Stimulated activated naive CD8-positive, alpha-beta T cell treated with anti-CD3 and anti-CD28 coated beads, Interleukin-15, amount 100 ng/mL, for 72 hours (primary cell): Measurements from ENCODE around the gene CA6.
A peak's percentile ranks its signal among the peaks of the same experiment; 100 is the strongest.
"Not testable (repeated sequence)": the region's sequence is repeated elsewhere in the genome, so short reads cannot be mapped to it uniquely, and the experiment has no call there.

Experiments
- ATAC-seq: fragments of 150-1000 bp; cut with Tn5 transposase; 2 replicates; pipeline ENCODE4 v1.10.0; 2021; ENCODE audit warnings: mild to moderate bottlenecking, moderate library complexity
- DNase-seq, 2 donors: peaks; one replicate each; pipeline ENCODE4 v3.0.0; 2021 to 2022
- H3K27ac Mint-ChIP-seq, 2 donors: one replicate each; pipeline ENCODE4 v1.8.0; 2022; ENCODE audit warnings: mild to moderate bottlenecking in 2 of 2, mixed read lengths in 2 of 2, moderate library complexity in 2 of 2
- H3K27me3 Mint-ChIP-seq: one replicate; pipeline ENCODE4 v1.8.0; 2022; ENCODE audit warnings: mixed read lengths
- H3K4me1 Mint-ChIP-seq: one replicate; pipeline ENCODE4 v1.8.0; 2022; ENCODE audit warnings: mild to moderate bottlenecking, mixed read lengths
- H3K4me3 Mint-ChIP-seq, 2 donors: one replicate each; pipeline ENCODE4 v1.8.0; 2022; ENCODE audit warnings: mild to moderate bottlenecking in 2 of 2, mixed read lengths in 2 of 2, moderate library complexity in 1 of 2
- H3K9me3 Mint-ChIP-seq, 2 donors: one replicate each; pipeline ENCODE4 v1.8.0; 2022; ENCODE audit warnings: mixed read lengths in 2 of 2

Gene CA6

DNA sequence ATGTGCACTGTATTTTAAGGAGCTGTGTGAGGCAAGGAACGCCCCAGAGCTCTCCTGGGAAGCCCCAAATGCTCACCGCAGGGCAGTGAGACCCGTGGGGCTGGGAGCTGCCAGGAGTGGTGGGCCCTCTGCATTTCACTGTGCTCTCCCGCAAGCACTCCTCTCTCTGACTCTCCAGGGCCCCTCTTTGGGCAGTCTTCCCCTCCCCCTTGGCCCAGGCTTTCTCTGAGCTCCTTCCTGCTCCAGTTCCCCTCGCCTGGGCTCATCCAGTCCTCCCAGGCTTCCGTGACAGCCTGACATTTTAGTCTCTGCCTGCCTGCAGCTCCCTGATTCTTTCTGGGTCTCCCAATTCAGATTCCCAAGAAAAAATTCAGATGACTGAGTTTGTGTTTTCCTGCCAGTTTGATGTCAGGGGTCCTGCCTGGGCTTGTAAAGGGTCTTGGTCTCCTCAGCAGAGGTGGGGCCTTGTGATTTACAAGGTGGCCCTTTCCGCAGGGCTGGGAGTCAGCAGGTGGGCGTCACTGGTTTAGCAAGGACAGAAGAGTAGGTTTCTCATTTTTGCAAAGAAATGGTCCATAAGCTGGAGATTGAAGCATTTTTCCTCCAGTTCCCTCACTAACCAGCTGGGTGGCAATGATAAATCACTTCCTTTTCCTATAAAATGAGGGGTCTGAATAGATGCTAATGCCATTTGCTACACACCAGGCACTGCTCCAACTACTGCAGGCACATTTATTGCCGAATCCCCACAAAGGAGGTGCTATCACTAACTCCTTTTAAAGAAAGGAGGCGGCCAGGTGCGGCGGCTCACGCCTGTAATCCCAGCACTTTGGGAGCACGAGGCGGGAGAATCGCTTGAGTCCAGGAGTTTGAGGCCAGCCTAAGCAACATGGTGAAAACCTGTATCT, 1.9 kb upstream of the CA6 start:
- Mint-ChIP-seq H3K27me3 (no peaks in the 10 kb centered on the region), H3K9me3 (no peaks in the 10 kb centered on the region), H3K27ac (peak overlapping the region; percentile 95), H3K4me3 (peak overlapping the region; percentile 81 to 87), H3K4me1 (peaks cover 99% of the 10 kb centered on the region)
- ATAC-seq (peak; percentile 36), DNase-seq (peak in 1 of 2 donors; percentile 35)

- Mint-ChIP-seq H3K4me3 (peak overlapping the region; percentile 77 to 81), H3K27ac (peak overlapping the region; percentile 97 to 100), H3K9me3 (no peaks in the 10 kb centered on the region), H3K4me1 (peaks cover 94% of the 10 kb centered on the region), H3K27me3 (no peaks in the 10 kb centered on the region)
- ATAC-seq (no peak), DNase-seq (no peak)
Measured at GRCh38 chr1:8947127-8947691, 1.5 kb downstream of the CA6 start.

GRCh38 chr1:8950309-8950708, 4.6 kb downstream of the CA6 start:
- Mint-ChIP-seq H3K4me3 (no peak overlapping the region), H3K27me3 (no peaks in the 10 kb centered on the region), H3K27ac (no peak overlapping the region), H3K9me3 (no peaks in the 10 kb centered on the region), H3K4me1 (peaks cover 82% of the 10 kb centered on the region)
- DNase-seq = no peak
- ATAC-seq = no peak

- H3K4me3 Mint-ChIP-seq = no peak overlapping the region
- no peaks in the 10 kb centered on the region for H3K9me3 Mint-ChIP-seq
- no peak for ATAC-seq
- no peaks in the 10 kb centered on the region for H3K27me3 Mint-ChIP-seq
- no peak for DNase-seq
- peak overlapping the region; percentile 19 to 48 for H3K27ac Mint-ChIP-seq
- H3K4me1 Mint-ChIP-seq = peaks cover 82% of the 10 kb centered on the region
Measured at GRCh38 chr1:8951231-8951630, 5.6 kb downstream of the CA6 start.

DNA sequence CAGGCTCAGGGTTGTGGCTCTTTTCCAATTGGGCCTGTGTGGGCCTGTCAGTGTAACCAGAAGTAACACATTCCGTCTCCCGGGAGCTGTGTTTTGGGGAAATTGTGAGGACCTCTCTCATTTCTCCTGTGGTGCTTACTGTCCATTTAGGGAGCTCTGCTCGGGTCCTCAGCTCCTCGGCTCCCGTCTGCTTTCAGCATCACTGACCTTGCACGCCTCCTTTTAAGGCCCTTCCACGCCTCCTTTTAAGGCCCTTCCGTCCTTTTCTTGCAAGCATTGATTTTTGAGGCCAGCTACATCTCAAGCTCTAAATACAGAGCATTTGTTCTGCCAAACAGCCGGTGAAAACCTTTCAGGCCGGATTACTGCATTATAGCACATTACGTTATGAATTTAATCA, 9.7 kb downstream of the CA6 start:
- no peak for DNase-seq
- Mint-ChIP-seq H3K27ac (no peak overlapping the region), H3K4me3 (no peak overlapping the region), H3K9me3 (peaks cover 0 to 10% of the 10 kb centered on the region in 2 donors), H3K4me1 (peaks cover 78% of the 10 kb centered on the region), H3K27me3 (no peaks in the 10 kb centered on the region)
- no peak for ATAC-seq

GRCh38 chr1:8956461-8957349, 11.0 kb downstream of the CA6 start:
- Mint-ChIP-seq H3K27ac (peak overlapping the region; percentile 77 to 86), H3K27me3 (no peaks in the 10 kb centered on the region), H3K9me3 (peaks cover 0 to 15% of the 10 kb centered on the region in 2 donors), H3K4me1 (peaks cover 80% of the 10 kb centered on the region), H3K4me3 (no peak overlapping the region)
- DNase-seq (no peak), ATAC-seq (peak; percentile 41)

DNA sequence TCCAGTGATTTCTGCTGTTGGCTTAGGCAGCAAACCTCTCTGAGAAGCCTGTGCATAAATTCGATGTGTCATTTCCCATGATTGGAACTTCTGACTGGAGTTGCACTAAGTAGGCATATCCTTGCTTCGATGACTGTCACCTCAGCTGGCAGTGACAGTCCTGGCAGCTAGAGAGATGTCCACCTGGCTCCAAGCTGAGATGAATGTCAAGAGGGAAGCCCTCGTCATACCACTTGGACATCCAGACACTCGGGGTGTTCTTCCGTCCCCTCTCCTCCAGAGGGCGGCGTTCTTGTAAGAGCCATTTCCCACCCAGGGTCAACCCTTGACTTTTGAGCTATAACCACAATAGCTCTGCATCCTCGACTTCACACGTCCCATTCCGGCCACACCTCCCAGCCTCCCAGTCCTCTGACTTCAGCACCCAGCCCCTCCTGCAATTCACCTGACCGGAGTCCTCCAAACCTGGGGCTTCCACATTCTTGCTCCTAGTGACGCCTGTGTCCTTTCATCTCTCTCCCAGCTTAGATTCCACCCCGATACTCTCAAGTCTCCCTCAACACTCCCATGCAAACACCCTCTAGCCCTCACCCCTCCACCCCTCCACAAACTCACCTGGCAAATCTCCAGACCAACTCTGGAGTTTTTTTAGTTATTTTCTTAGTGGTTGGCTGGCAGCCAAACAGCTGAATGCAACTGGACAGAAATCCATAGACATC, 17.3 kb downstream of the CA6 start:
- H3K4me3 Mint-ChIP-seq = peak overlapping the region; percentile 75 to 89
- H3K9me3 Mint-ChIP-seq = peaks cover 0 to 15% of the 10 kb centered on the region in 2 donors
- no peaks in the 10 kb centered on the region for H3K27me3 Mint-ChIP-seq
- H3K27ac Mint-ChIP-seq = peak overlapping the region; percentile 54 to 86
- ATAC-seq = peak; percentile 60
- H3K4me1 Mint-ChIP-seq = peaks cover 94% of the 10 kb centered on the region
- DNase-seq = peak; percentile 67 to 78

DNA sequence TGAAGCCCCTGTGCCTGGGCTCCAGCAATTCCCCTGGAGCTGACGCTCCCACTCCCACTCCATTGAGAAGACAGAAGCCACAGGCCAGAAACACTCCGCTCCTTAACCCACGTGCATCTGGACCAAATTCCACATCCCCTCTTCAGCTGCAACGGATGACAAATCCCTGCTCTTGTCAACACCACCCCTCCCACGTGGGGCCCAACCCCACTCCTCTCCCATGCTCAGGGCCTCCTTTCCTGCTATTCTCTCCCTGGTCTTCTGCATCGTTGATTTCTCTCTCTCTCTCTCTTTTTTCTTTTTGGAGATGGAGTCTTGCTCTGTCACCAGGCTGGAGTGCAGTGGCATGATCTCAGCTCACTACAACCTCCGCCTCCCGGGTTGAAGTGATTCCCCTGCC, 18.3 kb downstream of the CA6 start:
- no peaks in the 10 kb centered on the region for H3K27me3 Mint-ChIP-seq
- H3K9me3 Mint-ChIP-seq = peaks cover 0 to 10% of the 10 kb centered on the region in 2 donors
- ATAC-seq = no peak
- H3K27ac Mint-ChIP-seq = peak overlapping the region in 1 of 2 donors; percentile 95
- H3K4me1 Mint-ChIP-seq = peaks cover 84% of the 10 kb centered on the region
- DNase-seq = no peak
- H3K4me3 Mint-ChIP-seq = peak overlapping the region; percentile 75 to 89

- Mint-ChIP-seq H3K4me1 (peaks cover 72% of the 10 kb centered on the region), H3K4me3 (peak overlapping the region; percentile 75 to 89), H3K27me3 (no peaks in the 10 kb centered on the region), H3K27ac (peak overlapping the region; percentile 95 to 98), H3K9me3 (peaks cover 0 to 6% of the 10 kb centered on the region in 2 donors)
- ATAC-seq (peak; percentile 45), DNase-seq (peak in 1 of 2 donors; percentile 50)
Measured at GRCh38 chr1:8965121-8965820, 19.6 kb downstream of the CA6 start.

DNA sequence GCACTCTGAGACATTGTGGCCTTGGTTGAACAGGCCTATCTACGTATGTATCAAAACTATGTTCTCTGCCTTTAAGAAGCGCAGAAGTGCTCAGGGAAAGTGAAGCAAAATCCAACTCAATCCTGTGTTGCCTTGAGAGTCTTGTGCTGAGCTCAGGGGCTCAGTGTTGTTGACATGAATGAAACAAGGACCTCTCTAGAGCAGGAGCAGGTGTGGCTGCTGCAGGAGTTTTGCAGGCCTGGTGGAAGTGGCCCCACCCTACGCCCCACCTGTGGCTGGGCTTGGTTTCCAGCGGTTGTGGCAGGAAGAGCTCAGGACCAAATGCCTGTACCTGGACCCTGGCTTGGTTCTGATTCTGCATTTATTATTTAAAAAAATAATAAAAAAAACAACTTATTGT, 20.9 kb downstream of the CA6 start:
- Mint-ChIP-seq H3K9me3 (no peaks in the 10 kb centered on the region), H3K27ac (peak overlapping the region; percentile 85 to 87), H3K4me3 (peak overlapping the region; percentile 65 to 89), H3K27me3 (no peaks in the 10 kb centered on the region), H3K4me1 (peaks cover 69% of the 10 kb centered on the region)
- DNase-seq (no peak), ATAC-seq (no peak)

DNA sequence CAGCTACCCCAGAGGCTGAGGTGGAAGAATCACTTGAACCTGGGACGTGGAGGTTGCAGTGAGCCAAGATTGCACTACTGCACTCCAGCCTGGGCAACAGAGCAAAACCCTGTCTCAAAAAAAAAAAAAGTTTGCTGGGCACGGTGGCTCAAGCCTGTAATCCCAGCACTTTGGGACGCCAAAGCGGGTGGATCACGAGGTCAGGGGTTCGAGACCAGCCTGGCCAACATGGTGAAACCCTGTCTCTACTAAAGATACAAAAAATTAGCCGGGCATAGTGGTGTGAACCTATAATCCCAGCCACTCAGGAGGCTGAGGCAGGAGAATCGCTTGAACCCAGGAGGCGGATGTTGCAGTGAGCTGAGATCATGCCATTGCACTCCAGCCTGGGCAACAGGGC, 23.2 kb downstream of the CA6 start:
- Mint-ChIP-seq H3K27ac (peak overlapping the region; percentile 90 to 99), H3K4me1 (peaks cover 68% of the 10 kb centered on the region), H3K4me3 (peak overlapping the region; percentile 97)
- not testable (repeated sequence) for ATAC-seq, H3K27me3 Mint-ChIP-seq, H3K9me3 Mint-ChIP-seq
- DNase-seq = peak in 1 of 2 donors; percentile 60

DNA sequence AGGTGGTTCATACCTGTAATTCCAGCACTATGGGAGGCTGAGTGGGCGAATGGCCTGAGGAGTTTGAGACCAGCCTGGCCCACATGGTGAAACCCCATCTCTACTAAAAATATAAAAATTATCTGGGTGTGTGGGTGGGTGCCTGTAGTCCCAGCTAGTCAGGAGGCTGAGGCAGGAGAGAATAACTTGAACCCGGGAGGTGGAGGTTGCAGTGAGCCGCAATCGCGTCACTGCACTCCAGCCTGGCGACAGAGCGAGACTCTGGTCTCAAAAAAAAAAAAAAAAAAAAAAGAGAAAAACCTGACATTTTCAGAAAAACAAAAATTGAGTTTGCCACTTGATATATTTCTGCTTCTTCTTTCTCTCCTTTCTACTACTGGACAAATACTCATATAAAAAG, 24.3 kb downstream of the CA6 start:
- H3K27ac Mint-ChIP-seq = peak overlapping the region; percentile 90 to 99
- peak overlapping the region; percentile 97 for H3K4me3 Mint-ChIP-seq

DNA sequence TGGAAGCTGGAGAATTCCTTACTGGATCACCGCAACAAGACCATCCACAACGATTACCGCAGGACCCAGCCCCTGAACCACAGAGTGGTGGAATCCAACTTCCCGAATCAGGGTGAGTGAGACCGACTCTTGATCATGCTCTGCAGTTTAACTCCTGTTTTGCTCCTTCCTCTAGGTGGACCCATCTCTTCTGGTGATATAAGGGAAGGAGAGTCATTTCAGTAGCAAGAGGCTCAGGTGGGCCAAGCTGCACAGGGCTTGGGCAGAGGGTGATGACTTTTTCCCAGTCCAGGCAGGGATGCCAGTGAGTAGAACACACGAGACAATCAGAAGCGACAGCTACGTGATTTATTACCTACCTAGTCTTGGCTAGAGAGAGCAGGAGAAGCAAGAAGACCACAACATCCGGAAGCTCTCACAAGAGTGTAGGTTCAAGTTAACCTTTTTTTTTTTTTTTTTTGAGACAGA, 25.2 kb downstream of the CA6 start:
- H3K27me3 Mint-ChIP-seq = no peaks in the 10 kb centered on the region
- DNase-seq (peak; percentile 71 to 84), ATAC-seq (peak; percentile 93)
- peak overlapping the region; percentile 98 to 99 for H3K27ac Mint-ChIP-seq
- H3K9me3 Mint-ChIP-seq = no peaks in the 10 kb centered on the region
- H3K4me3 Mint-ChIP-seq = peak overlapping the region; percentile 97
- peaks cover 58% of the 10 kb centered on the region for H3K4me1 Mint-ChIP-seq

More for the DNA sequence above, 24.3 kb downstream of the CA6 start:
- peaks cover 68% of the 10 kb centered on the region for H3K4me1 Mint-ChIP-seq
- H3K27me3 Mint-ChIP-seq = no peaks in the 10 kb centered on the region
- ATAC-seq (no peak), DNase-seq (peak; percentile 55 to 70)
- no peaks in the 10 kb centered on the region for H3K9me3 Mint-ChIP-seq

- no peak for DNase-seq
- no peak overlapping the region for H3K27ac Mint-ChIP-seq
Measured at GRCh38 chr1:8974551-8974950, 28.9 kb downstream of the CA6 start.

More at GRCh38 chr1:8974551-8974950, 28.9 kb downstream of the CA6 start:
- Mint-ChIP-seq H3K4me3 (no peak overlapping the region), H3K9me3 (no peaks in the 10 kb centered on the region), H3K4me1 (peaks cover 52% of the 10 kb centered on the region), H3K27me3 (no peaks in the 10 kb centered on the region)
- ATAC-seq = no peak
